ENCODE measurements around the gene KLHL21. TPM values are rescaled to one million over a fixed set of nuclear protein-coding genes. Genes with fewer than 3 reads are reported as not detected.
"Not testable (repeated sequence)": the region's sequence is repeated elsewhere in the genome, so short reads cannot be mapped to it uniquely, and the experiment has no call there.

Gene KLHL21
- total and polyA plus RNA-seq, 2 experiments from 2014 or later, result 17.7 to 39.3 TPM

DNA sequence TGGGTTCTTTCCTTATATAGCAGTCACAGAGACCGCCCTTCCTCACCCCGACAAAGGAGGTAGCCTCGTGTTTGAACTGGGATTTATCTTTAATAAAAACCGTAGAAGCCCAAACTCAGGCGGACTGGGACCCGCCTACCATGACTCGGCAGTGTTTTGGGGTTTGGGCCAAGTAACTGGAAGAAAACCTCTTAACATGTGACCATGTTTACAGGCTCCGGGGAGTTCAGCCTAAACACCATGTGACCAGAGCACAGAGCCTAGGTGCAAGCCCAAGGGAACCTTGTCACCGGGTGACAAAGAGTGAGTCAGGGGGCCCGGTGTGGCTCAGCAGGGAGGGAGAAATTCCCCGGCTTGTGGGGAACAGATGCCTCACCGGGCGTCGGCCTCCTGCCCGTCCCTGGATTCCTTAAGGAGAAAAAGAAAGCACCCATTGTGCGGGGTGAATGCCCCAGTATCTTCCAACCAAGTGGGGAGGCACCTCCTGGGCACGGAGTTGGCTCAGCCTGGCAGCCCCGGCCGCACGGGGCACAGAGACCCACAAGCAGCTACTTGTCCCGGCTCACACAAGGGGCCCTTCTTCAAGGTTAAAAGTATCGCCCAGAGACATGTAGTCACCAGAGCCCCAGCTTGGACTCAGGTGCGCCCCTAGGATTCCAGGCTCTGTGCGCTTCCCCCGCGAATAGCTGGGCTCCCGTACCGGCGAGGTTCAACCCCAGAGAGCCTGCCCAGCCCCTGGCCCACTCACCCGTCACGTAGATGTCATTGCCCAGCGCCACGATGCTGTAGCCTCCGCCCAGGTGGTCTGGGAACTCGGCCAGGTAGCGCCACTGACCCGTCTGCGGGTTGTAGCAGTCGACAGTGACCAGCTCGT lies 1.4 kb downstream of the KLHL21 start:
- H3F3A ChIP-seq (ENCODE audit: insufficient read depth), result peaks cover 35% of the 10 kb centered on the region
- in situ Hi-C loops (cut with MboI), result no loop called here

DNA sequence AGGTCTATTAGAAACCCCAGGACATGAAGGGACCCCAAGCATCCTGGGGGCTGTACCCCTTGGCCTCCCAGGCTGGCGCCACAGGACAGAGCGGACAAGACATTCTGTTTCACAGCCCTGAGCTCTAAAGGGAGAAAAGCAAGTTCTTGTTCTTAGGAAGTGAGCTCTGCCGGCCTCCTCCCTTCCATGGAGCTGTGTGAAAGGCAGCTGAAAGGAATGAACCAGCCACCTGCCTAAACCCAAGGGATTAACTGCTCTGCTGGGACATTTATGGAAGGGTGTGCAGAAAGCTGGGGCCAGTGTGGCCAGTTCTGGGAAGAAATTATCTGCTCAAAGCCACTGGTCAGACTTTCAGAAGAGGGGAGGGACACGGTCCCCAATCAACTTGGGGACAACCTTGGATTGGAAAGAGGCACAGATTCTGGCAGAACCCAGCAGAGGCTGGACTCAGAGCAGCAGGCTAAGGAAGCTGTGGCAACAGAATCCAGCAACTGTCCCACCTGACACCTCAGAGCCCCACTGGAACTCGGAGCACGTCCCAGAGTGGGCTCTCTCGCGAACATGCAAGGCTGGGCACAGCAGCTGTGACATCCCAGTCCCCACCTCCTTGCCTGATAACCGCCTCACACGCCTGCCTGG lies 2.1 kb downstream of the KLHL21 start:
- H3K9me2 ChIP-seq (ENCODE audit: insufficient read depth), result no peaks in the 10 kb centered on the region
- 12 to 13% methylated on average over 10 of the region's 10 CpGs for WGBS, 2 experiments (ENCODE audit: low coverage in 1 of 2, low lambda C conversion rate in 2 of 2, missing lambda C conversion rate in 2 of 2)
- no peaks in the 10 kb centered on the region; the same call in 1 of the 2 replicates for H4K20me1 ChIP-seq (ENCODE audit: insufficient read depth)
- no peaks in the 10 kb centered on the region for H3K9me3 ChIP-seq (ENCODE audit: low read depth)
- H3K9ac ChIP-seq, result peak overlapping the region; percentile 97
- peaks cover 33% of the 10 kb centered on the region for H3F3A ChIP-seq (ENCODE audit: insufficient read depth)
- H2AFZ ChIP-seq, result no peak overlapping the region
- H3K27me3 ChIP-seq (replicated peaks; ENCODE audit: insufficient read depth), result no peaks in the 10 kb centered on the region
- H3K4me3 ChIP-seq, result peak overlapping the region; percentile 87
- peaks cover 15% of the 10 kb centered on the region for H3K36me3 ChIP-seq (ENCODE audit: low read depth)
- peaks cover 70% of the 10 kb centered on the region for H3K79me2 ChIP-seq (ENCODE audit: insufficient read depth)
- H3K27ac ChIP-seq, result peak overlapping the region; percentile 99
- H3K4me1 ChIP-seq (ENCODE audit: insufficient read depth), result peaks cover 25% of the 10 kb centered on the region
- H3K4me2 ChIP-seq (ENCODE audit: unreplicated experiment), result peak overlapping the region; percentile 86
- peak; percentile 58 for DNase-seq
- in situ Hi-C loops (cut with MboI), result no loop called here
- TF ChIP-seq EZH2 (IDR thresholded peaks at IDR 0.05; ENCODE audit: insufficient read depth, poor library complexity, severe bottlenecking), result no peak
- no peak for TF ChIP-seq EZH2phosphoT487 (IDR thresholded peaks at IDR 0.05; ENCODE audit: insufficient read depth, low read depth)

More for the DNA sequence above, 1.4 kb downstream of the KLHL21 start:
- Histone ChIP-seq H3K4me2 (ENCODE audit: unreplicated experiment) (peak overlapping the region; percentile 86), H2AFZ (0 out of 2 replicates have a peak overlapping the region, but pooled peaks have one; percentile 13), H3K27me3 (replicated peaks; ENCODE audit: insufficient read depth) (no peaks in the 10 kb centered on the region), H3K36me3 (ENCODE audit: low read depth) (peaks cover 10% of the 10 kb centered on the region), H3K79me2 (ENCODE audit: insufficient read depth) (peaks cover 68% of the 10 kb centered on the region), H3K9me3 (ENCODE audit: low read depth) (no peaks in the 10 kb centered on the region), H3K4me1 (ENCODE audit: insufficient read depth) (peaks cover 25% of the 10 kb centered on the region), H4K20me1 (ENCODE audit: insufficient read depth) (no peaks in the 10 kb centered on the region; the same call in 1 of the 2 replicates), H3K27ac (peak overlapping the region; percentile 99), H3K4me3 (peak overlapping the region; percentile 87), H3K9me2 (ENCODE audit: insufficient read depth) (no peaks in the 10 kb centered on the region), H3K9ac (peak overlapping the region; percentile 97)
- TF ChIP-seq EZH2phosphoT487 (IDR thresholded peaks at IDR 0.05; ENCODE audit: insufficient read depth, low read depth), result no peak
- no peak for TF ChIP-seq EZH2 (IDR thresholded peaks at IDR 0.05; ENCODE audit: insufficient read depth, poor library complexity, severe bottlenecking)
- DNase-seq, result peak; percentile 99
- 0 to 1% methylated on average over 36 to 40 of the region's 40 CpGs for WGBS, 2 experiments (ENCODE audit: low coverage in 1 of 2, low lambda C conversion rate in 2 of 2, missing lambda C conversion rate in 2 of 2)

DNA sequence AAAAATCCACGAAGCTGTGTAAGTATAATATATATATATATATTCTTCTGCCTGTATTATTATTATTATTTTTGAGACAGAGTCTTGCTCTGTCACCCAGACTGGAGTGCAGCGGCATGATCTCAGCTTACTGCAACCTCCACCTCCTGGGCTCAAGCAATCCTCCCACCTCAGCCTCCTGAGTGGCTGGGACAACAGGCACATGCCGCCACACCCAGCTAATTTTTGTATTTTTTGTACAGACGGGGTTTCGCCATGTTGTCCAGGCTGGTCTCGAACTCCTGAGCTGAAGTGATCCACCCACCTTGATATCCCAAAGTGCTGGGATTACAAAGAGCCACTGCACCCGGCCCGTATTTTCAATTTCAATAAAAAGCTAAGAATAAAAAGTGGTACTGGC lies 2.7 kb downstream of the KLHL21 start:
- H3K4me1 ChIP-seq (ENCODE audit: insufficient read depth), result peaks cover 24% of the 10 kb centered on the region
- H3K9me2 ChIP-seq (ENCODE audit: insufficient read depth); in situ Hi-C loops (cut with MboI); H4K20me1 ChIP-seq (ENCODE audit: insufficient read depth); H3K27me3 ChIP-seq (replicated peaks; ENCODE audit: insufficient read depth); DNase-seq; H3K9me3 ChIP-seq (ENCODE audit: low read depth); H2AFZ ChIP-seq: not testable (repeated sequence)
- 36 to 46% methylated on average over 8 of the region's 8 CpGs for WGBS, 2 experiments (ENCODE audit: low coverage in 1 of 2, low lambda C conversion rate in 2 of 2, missing lambda C conversion rate in 2 of 2)
- peak overlapping the region; percentile 87 for H3K4me3 ChIP-seq
- peak overlapping the region; percentile 86 for H3K4me2 ChIP-seq (ENCODE audit: unreplicated experiment)
- H3F3A ChIP-seq (ENCODE audit: insufficient read depth), result peaks cover 28% of the 10 kb centered on the region
- peaks cover 72% of the 10 kb centered on the region for H3K79me2 ChIP-seq (ENCODE audit: insufficient read depth)
- H3K27ac ChIP-seq, result peak overlapping the region; percentile 99
- peak overlapping the region; percentile 97 for H3K9ac ChIP-seq
- peaks cover 16% of the 10 kb centered on the region for H3K36me3 ChIP-seq (ENCODE audit: low read depth)

DNA sequence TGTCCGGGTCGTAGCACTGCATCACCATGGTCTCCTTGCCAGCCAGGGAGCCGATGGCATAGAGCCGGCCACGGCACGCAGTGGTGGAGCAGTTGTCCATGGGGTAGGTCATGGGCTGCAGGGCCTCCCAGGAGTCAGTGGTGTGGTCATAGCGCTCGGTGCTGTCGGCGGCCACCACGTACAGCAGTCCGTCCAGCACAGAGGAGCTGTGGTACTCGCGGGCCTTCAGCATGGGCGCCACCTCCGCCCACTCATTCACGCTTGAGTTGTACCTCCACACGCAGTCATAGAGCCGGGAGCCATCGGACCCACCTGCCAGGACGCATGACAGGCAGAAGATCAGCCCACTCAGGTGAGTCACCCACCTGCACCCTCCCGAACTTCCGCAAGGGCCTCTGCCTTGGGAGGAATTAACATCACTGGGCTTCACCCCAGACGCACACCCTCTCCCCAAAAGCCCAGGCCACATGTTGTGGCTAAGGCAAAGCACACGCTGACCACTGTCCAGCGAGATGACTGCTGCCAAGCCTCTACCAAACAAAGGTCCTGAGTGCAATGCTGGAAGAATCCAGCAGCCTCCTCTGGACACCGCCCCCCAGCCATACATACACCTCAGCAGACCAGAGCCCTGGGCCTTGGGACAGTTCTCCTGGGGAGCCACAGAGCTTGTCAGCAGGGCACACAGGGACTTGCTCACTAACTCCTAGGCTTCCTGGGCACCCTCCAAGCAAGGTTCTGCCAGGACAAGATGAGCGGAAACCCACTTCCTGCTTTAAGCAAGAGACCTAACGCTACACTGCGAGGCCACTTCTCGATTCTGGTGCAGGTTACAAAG lies 3.3 kb downstream of the KLHL21 start:
- peak overlapping the region; percentile 86 for H3K4me2 ChIP-seq (ENCODE audit: unreplicated experiment)

More for the DNA sequence above, 3.3 kb downstream of the KLHL21 start:
- peaks cover 78% of the 10 kb centered on the region for H3K79me2 ChIP-seq (ENCODE audit: insufficient read depth)
- H4K20me1 ChIP-seq (ENCODE audit: insufficient read depth), result no peaks in the 10 kb centered on the region; the same call in 1 of the 2 replicates
- 75 to 79% methylated on average over 29 to 31 of the region's 31 CpGs for WGBS, 2 experiments (ENCODE audit: low coverage in 1 of 2, low lambda C conversion rate in 2 of 2, missing lambda C conversion rate in 2 of 2)
- no peaks in the 10 kb centered on the region for H3K9me2 ChIP-seq (ENCODE audit: insufficient read depth)
- peaks cover 22% of the 10 kb centered on the region for H3K36me3 ChIP-seq (ENCODE audit: low read depth)
- peak overlapping the region; percentile 97 for H3K9ac ChIP-seq
- H2AFZ ChIP-seq, result no peak overlapping the region
- H3K27me3 ChIP-seq (replicated peaks; ENCODE audit: insufficient read depth), result no peaks in the 10 kb centered on the region
- peak overlapping the region; percentile 99 for H3K27ac ChIP-seq
- DNase-seq, result peak; percentile 48
- in situ Hi-C loops (cut with MboI), result no loop called here
- H3F3A ChIP-seq (ENCODE audit: insufficient read depth), result peaks cover 21% of the 10 kb centered on the region
- no peak for TF ChIP-seq EZH2 (IDR thresholded peaks at IDR 0.05; ENCODE audit: insufficient read depth, poor library complexity, severe bottlenecking)
- no peak for TF ChIP-seq EZH2phosphoT487 (IDR thresholded peaks at IDR 0.05; ENCODE audit: insufficient read depth, low read depth)
- peak overlapping the region; percentile 87 for H3K4me3 ChIP-seq
- no peaks in the 10 kb centered on the region for H3K9me3 ChIP-seq (ENCODE audit: low read depth)
- H3K4me1 ChIP-seq (ENCODE audit: insufficient read depth), result peaks cover 17% of the 10 kb centered on the region

Data from GM23248 (cell line).